ENCODE results near the gene CALR. TPM values are rescaled to one million over a fixed set of nuclear protein-coding genes. Genes with fewer than 3 reads are reported as not detected.
A peak's percentile ranks its signal among the peaks of the same experiment; 100 is the strongest.

CALR gene
- total and polyA plus RNA-seq, 12 donors = 224 to 1,489 (median 613) TPM

DNA sequence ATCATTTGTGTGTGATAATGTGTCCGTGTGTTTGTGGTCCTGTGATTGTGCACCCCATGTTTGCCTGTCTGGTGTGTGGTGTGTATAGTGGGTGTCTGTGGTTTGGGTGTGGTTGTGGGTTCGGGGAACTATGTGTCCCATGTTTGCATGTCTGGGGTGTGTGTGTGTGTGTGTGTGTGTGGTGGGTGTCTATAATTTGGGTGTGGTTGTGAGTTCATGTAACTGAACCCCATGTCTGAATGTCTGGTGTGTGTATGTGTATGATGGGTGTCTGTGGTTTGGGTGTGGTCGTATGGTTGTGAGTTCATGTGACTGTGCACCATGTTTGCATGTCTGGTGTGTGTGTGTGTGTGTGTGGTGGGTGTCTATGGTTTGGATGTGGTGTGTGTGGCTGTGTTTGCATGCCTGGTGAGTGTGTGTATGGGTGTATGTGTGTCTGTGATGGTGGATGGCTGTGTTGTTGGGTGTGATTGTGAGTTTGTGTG is 45.8 kb downstream of the CALR start:
- Histone ChIP-seq H3K27me3 (no peaks in the 10 kb centered on the region), H3K4me1 (replicated peaks in 1 of 2) (no peaks in the 10 kb centered on the region), H3K36me3 (replicated peaks in 1 of 2) (no peaks in the 10 kb centered on the region), H3K4me3 (no peak overlapping the region), H3K27ac (no peak overlapping the region), H3K9me3 (replicated peaks in 1 of 3) (no peaks in the 10 kb centered on the region)
- DNase-seq = no peak
- 65 to 74% (median 70%) methylated on average over 3 of the region's 3 CpGs for WGBS, 4 donors
- intact Hi-C loops (cut with DNase I) = loop anchor here (5.0 kb wide), 2 partner anchors 78 to 108 kb away; no protein-coding TSS in a partner anchor
- TF ChIP-seq, protein P1, sequence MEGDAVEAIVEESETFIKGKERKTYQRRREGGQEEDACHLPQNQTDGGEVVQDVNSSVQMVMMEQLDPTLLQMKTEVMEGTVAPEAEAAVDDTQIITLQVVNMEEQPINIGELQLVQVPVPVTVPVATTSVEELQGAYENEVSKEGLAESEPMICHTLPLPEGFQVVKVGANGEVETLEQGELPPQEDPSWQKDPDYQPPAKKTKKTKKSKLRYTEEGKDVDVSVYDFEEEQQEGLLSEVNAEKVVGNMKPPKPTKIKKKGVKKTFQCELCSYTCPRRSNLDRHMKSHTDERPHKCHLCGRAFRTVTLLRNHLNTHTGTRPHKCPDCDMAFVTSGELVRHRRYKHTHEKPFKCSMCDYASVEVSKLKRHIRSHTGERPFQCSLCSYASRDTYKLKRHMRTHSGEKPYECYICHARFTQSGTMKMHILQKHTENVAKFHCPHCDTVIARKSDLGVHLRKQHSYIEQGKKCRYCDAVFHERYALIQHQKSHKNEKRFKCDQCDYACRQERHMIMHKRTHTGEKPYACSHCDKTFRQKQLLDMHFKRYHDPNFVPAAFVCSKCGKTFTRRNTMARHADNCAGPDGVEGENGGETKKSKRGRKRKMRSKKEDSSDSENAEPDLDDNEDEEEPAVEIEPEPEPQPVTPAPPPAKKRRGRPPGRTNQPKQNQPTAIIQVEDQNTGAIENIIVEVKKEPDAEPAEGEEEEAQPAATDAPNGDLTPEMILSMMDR (IDR thresholded peaks at IDR 0.05) = no peak
- TF ChIP-seq POLR2A (IDR thresholded peaks at IDR 0.05) = no peak

GRCh38 chr19:12984683-12985048 is 46.3 kb downstream of the CALR start:
- no peaks in the 10 kb centered on the region for H3K9me3 ChIP-seq (replicated peaks in 1 of 3)
- H3K36me3 ChIP-seq (replicated peaks in 1 of 2) = no peaks in the 10 kb centered on the region
- 0 to 67% (median 21%) methylated on average over 1 to 10 of the region's 10 CpGs for WGBS, 4 donors
- H3K4me3 ChIP-seq = no peak overlapping the region
- H3K27ac ChIP-seq = no peak overlapping the region
- TF ChIP-seq, protein P1 (IDR thresholded peaks at IDR 0.05) = peak in 1 of 6 experiments; percentile 1
- no peak for TF ChIP-seq POLR2A (IDR thresholded peaks at IDR 0.05)
- no peaks in the 10 kb centered on the region for H3K27me3 ChIP-seq
- no peaks in the 10 kb centered on the region for H3K4me1 ChIP-seq (replicated peaks in 1 of 2)
- DNase-seq = no peak
- intact Hi-C loops (cut with DNase I) = loop anchor here (5.0 kb wide), 3 partner anchors 48 to 108 kb away; no protein-coding TSS in a partner anchor

- intact Hi-C loops (cut with DNase I) = loop anchor here in 1 of 2 donors (5.0 kb wide), 1 partner anchor 47 kb away; no protein-coding TSS in a partner anchor
- Histone ChIP-seq H3K36me3 (replicated peaks in 1 of 2) (no peaks in the 10 kb centered on the region), H3K9me3 (replicated peaks in 1 of 3) (no peaks in the 10 kb centered on the region), H3K27ac (no peak overlapping the region), H3K4me3 (no peak overlapping the region), H3K27me3 (no peaks in the 10 kb centered on the region), H3K4me1 (replicated peaks in 1 of 2) (no peaks in the 10 kb centered on the region)
- peak in 1 of 2 donors; percentile 41 for TF ChIP-seq POLR2A (IDR thresholded peaks at IDR 0.05)
- TF ChIP-seq, protein P1 (IDR thresholded peaks at IDR 0.05) = no peak
- WGBS, 4 donors = 27 to 56% (median 44%) methylated on average over 8 to 16 of the region's 16 CpGs
- peak in 6 of 7 donors; percentile 73 to 87 (median 82) for DNase-seq
Measured at GRCh38 chr19:12985049-12985776, 46.8 kb downstream of the CALR start.

GRCh38 chr19:12986726-12987125 is 48.3 kb downstream of the CALR start:
- H3K4me1 ChIP-seq (replicated peaks in 1 of 2) = no peaks in the 10 kb centered on the region
- intact Hi-C loops (cut with DNase I) = loop anchor here in 1 of 2 donors (5.0 kb wide), 1 partner anchor 46 kb away; no protein-coding TSS in a partner anchor
- TF ChIP-seq, protein P1 (IDR thresholded peaks at IDR 0.05) = no peak
- TF ChIP-seq POLR2A (IDR thresholded peaks at IDR 0.05) = no peak

More at GRCh38 chr19:12986726-12987125, 48.3 kb downstream of the CALR start:
- H3K36me3 ChIP-seq (replicated peaks in 1 of 2) = no peaks in the 10 kb centered on the region
- no peak overlapping the region for H3K4me3 ChIP-seq
- H3K27me3 ChIP-seq = no peaks in the 10 kb centered on the region
- no peaks in the 10 kb centered on the region for H3K9me3 ChIP-seq (replicated peaks in 1 of 3)
- H3K27ac ChIP-seq = no peak overlapping the region
- DNase-seq = no peak
- 88 to 96% (median 94%) methylated on average over 9 to 12 of the region's 12 CpGs for WGBS, 4 donors

Data from adrenal gland (tissue), 12 donors.